A549 treated with CpdA at 1 μM for 4 hours (cell line): ENCODE measurements around the gene PEF1. TPM values are rescaled to one million over a fixed set of nuclear protein-coding genes. Genes with fewer than 3 reads are reported as not detected.

Experiments used
- total RNA-seq: library from RNA; stranded (reverse); fragments of 200-300 nt; extraction: Qiagen RNA extraction; gene quantifications from 5 replicates; pipeline ENCODE4 v1.2.3, GENCODE V29; 2022; ENCODE audit warnings: low read depth

PEF1 gene, protein sequence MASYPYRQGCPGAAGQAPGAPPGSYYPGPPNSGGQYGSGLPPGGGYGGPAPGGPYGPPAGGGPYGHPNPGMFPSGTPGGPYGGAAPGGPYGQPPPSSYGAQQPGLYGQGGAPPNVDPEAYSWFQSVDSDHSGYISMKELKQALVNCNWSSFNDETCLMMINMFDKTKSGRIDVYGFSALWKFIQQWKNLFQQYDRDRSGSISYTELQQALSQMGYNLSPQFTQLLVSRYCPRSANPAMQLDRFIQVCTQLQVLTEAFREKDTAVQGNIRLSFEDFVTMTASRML
- 41.1 to 50.3 TPM (median 47.8 TPM) in 5 replicates for total RNA-seq

GRCh38 chr1:31644560-31645273 is at the start of gene PEF1:
Gene PEF1 (minus strand): TSS chr1:31644876. CDS start chr1:31644864, 12 bp downstream.

DNA sequence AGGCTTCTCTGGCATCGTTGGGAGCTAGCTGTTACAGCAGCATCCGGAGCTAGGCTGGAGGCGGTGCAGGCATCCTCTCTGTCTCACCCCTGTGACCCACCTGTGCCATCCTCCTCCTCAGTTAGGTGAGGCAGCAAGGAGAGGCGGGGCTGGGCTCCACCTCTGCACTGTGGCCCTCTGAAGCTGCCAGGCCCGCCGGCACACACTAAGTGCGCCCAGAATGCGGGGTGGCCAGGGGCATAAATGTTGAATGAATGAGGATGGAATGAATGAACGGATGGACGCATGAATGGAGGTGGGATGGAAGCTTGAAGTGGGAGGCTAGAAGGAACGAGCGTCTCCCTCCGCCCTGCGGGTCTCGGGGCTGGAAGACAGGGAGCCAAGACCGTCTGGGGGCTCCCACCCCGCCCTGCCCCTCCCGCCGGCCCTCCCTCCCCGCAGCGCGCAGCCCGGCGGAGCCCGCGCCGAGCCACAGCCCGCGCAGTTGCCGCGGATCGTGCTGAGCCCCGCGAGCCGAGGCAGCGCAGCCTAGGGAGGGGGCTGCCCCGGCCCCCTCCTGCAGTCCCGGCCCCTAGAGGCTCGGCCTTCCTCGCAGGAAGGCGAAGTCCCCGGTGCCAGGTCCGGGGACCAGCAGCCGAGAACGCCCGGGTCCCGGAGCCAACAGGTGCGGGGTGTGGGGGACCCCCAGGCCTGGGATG is 27.3 kb downstream of the PEF1 start, which contains the start of gene HCRTR1:
TSS of gene HCRTR1 (plus strand) at position 472 of the 698 bp plus-strand sequence. CDS start 1,504 bp downstream, outside the sequence.

Other genes with a start within 250 kb of the PEF1 start
- gene SERINC2, start 231.7 kb downstream of the PEF1 start, total RNA-seq: 16.5 to 28.9 TPM (median 27.1 TPM) in 5 replicates
- 0.50 to 0.97 TPM (median 0.71 TPM) in 5 replicates for gene TINAGL1, start 68.4 kb downstream of the PEF1 start, total RNA-seq
- gene HCRTR1, start 27.2 kb downstream of the PEF1 start, total RNA-seq: 0.07 to 0.08 TPM in 2 of 5 replicates, not detected in the others
- 5.2 to 6.2 TPM (median 5.4 TPM) in 5 replicates for gene COL16A1, start 59.1 kb upstream of the PEF1 start, total RNA-seq
- 5.8 to 7.5 TPM (median 7.1 TPM) in 5 replicates for gene ADGRB2, start 119.5 kb upstream of the PEF1 start, total RNA-seq
- 3.5 to 6.9 TPM (median 5.1 TPM) in 5 replicates for gene SPOCD1, start 171.1 kb upstream of the PEF1 start, total RNA-seq